Measurements from ENCODE around the gene ZSWIM6. TPM values are rescaled to one million over a fixed set of nuclear protein-coding genes. Genes with fewer than 3 reads are reported as not detected.

Gene ZSWIM6
- total RNA-seq, 1 donor from 2014 or later, result 48.5 TPM

GRCh38 chr5:61306531-61307131 lies 25.4 kb upstream of the ZSWIM6 start:
- FAIRE-seq (no peak), DNase-seq (ENCODE audit: low spot score in 2 of 2) (no peak)

- DNase-seq (ENCODE audit: low spot score in 2 of 2) (no peak), FAIRE-seq (no peak)
Observed at GRCh38 chr5:61307191-61307590, 24.9 kb upstream of the ZSWIM6 start.

DNA sequence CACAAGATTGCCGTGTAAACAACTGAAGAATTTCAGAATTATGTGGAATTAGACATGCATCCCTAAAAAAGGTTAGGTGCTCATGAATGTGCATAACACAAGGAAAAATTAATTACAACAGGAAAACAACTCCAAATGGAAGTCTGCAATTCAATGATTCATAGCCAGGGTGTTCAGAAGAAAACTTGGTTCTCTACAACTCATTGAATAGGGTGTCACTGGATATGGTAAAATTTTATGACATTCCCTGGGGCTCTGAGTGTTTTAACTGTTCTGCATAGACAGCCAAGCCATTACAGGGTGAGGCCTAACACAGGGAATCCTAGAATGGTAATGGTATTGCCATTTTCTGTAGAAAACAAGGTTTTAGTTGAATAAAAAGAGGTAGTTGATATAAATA lies 24.4 kb upstream of the ZSWIM6 start:
- FAIRE-seq (no peak), DNase-seq (ENCODE audit: low spot score in 2 of 2) (no peak)

GRCh38 chr5:61308712-61309111 lies 23.3 kb upstream of the ZSWIM6 start:
- FAIRE-seq, result no peak
- no peak for DNase-seq (ENCODE audit: low spot score in 2 of 2)

- no peak for FAIRE-seq
- no peak for DNase-seq (ENCODE audit: low spot score in 2 of 2)
Observed at GRCh38 chr5:61309115-61309514, 22.9 kb upstream of the ZSWIM6 start.

DNA sequence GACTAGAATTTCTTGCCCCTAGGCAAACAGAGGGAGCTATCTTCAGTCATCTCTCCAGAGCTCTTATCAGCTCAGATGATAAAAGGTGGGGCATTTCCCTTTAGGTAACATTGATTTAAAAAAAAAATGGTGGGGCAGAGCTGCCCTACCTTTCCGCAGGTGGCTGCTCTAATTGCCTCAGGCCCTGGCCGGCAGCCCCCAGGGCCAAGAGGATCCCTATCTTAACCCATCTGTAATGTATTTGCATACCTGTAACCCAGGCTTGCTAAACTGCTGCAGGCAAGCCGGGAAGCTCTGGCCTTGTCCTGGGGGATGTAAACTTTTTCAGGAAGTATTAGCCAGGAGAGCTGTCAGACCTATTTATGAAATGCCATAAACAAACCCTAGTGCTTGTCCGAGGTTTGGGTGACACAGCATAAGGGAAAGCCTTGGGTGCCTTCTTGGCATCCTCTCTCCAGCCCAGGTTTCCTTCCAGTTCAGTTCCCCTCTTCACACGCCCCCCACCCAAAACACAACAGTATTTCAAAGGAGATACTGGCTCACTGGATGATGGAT lies 20.9 kb upstream of the ZSWIM6 start:
- DNase-seq (ENCODE audit: low spot score in 2 of 2) (no peak), FAIRE-seq (no peak)

DNA sequence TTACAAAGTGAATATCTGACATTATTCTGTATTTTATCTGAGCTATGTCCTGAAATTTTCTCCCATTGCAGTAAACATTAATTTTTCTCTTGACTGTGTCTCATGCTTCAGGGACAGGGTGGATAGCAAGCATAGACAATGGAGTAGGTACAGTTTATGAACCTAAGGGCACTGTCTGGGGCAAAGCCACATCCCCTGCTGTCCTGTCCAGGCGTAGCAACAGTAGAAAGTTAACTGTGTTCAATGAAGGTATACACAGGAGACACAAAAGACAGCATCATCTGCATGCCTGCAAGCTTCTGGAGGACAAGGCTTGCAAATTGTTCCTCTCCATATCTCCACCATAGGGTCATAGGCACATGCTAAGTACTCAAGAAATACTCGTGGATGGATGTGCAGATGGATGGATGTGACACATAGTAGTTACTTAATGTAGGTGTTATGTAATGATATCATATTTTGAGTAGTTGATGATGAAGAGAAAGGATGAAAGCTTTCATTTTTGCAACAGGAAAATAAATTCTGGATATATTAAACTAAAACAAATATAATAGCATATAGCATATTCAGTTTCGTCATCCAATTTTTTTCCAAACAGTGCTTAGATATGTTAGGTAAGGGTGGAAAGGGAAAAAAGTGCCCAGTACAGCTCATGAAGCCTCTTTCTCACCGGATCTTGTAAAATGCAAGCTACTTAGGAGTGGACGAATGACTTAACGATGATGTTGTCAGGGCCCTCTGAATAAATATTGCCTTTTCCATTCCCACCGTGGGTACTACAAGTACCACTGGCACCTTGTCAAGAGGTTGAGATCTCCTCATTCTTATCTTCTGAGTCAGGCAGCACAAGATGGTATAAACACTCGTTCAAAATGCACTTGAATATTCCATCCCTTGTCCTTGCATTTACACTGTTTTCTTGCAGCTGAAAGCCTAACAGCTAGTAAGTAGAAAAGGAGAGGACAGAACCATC lies 19.9 kb upstream of the ZSWIM6 start:
- DNase-seq (ENCODE audit: low spot score in 2 of 2) (no peak), FAIRE-seq (no peak)

GRCh38 chr5:61313960-61314681 lies 17.9 kb upstream of the ZSWIM6 start:
- FAIRE-seq, result no peak
- DNase-seq (ENCODE audit: low spot score in 2 of 2), result no peak

- FAIRE-seq (no peak), DNase-seq (ENCODE audit: low spot score in 2 of 2) (no peak)
Observed at GRCh38 chr5:61318376-61318775, 13.7 kb upstream of the ZSWIM6 start.

- no peak for FAIRE-seq
- no peak for DNase-seq (ENCODE audit: low spot score in 2 of 2)
Observed at GRCh38 chr5:61319388-61320146, 12.5 kb upstream of the ZSWIM6 start.

DNA sequence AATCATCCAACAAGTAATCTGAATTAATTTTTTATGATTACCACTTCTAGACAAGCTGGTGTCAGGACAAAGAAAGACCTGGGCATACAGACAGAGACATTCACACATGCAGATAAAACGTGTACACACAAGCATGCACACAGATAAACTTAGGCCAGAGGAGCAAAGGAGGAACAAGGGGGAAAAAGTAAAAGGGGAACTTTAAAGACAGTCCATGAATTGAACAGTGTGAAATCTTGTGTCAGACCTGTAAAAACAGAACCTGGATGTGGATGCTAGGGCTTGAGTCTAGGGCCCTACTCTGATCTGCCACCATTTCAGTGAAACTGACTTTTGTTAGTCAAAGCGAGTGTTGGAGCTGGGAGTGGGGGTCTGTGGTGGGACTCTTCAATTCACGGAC lies 11.2 kb upstream of the ZSWIM6 start:
- FAIRE-seq (no peak), DNase-seq (ENCODE audit: low spot score in 2 of 2) (no peak)

DNA sequence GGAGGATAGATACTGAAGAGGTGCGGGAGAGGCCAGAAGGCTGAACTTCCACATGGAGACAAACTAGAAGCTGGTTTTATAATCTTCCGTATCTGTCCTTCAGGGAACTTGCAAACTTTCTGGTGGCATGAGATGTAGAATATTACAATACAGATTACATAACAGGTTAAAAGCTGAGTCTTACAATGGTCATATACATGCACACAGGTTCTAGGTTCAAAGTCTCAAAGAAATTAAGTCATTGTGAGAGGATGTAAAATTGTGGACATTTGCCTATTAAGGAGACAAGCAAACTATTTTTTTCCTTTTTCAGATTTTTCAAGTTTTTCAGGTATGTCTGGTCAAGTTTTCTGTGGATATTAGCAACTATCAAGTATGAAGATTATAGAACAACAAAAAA lies 10.4 kb upstream of the ZSWIM6 start:
- no peak for FAIRE-seq

GRCh38 chr5:61322738-61323725 lies 9.0 kb upstream of the ZSWIM6 start:
- DNase-seq (ENCODE audit: low spot score in 2 of 2) (no peak), FAIRE-seq (no peak)

More for the DNA sequence above, 10.4 kb upstream of the ZSWIM6 start:
- no peak for DNase-seq (ENCODE audit: low spot score in 2 of 2)

GRCh38 chr5:61327760-61328753 lies 4.0 kb upstream of the ZSWIM6 start:
- FAIRE-seq (no peak), DNase-seq (ENCODE audit: low spot score in 2 of 2) (no peak)

DNA sequence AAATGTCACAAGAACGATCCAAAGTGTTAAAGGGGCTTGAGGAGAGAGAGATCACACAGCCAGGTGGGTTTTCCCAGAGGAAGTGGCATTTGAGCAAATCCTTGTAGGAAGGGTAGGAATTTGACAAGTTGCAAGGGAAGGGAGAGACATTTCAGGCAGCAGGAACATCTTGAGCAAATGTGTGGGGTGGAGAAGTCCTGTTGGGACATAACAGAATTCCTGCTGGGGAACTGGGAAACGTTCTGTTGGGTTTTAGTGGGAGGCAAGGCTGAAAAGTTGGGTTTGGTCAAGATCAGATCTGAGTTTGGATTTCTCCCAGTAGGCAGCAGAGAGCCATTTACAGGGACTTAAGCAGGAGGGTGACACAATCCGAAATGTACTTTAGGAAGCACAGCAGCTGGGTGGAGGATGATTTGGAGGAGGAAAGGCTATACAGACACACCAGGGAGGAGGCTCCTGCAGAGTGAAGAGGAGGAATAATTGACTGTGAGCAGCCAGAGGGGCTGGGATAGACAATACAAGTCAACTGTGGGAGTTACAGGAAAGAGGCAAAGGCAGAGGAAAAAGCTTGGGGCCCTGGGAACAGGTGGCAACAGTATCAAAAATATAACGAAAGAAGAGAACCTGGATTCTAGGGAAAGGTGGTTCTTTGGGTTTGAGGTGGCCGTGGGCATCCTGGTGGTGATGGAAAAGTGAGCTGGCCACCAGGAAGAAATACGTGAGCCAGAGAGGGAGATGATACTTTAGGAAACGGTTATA lies 3.1 kb upstream of the ZSWIM6 start:
- DNase-seq (ENCODE audit: low spot score in 2 of 2) (no peak), FAIRE-seq (no peak)

DNA sequence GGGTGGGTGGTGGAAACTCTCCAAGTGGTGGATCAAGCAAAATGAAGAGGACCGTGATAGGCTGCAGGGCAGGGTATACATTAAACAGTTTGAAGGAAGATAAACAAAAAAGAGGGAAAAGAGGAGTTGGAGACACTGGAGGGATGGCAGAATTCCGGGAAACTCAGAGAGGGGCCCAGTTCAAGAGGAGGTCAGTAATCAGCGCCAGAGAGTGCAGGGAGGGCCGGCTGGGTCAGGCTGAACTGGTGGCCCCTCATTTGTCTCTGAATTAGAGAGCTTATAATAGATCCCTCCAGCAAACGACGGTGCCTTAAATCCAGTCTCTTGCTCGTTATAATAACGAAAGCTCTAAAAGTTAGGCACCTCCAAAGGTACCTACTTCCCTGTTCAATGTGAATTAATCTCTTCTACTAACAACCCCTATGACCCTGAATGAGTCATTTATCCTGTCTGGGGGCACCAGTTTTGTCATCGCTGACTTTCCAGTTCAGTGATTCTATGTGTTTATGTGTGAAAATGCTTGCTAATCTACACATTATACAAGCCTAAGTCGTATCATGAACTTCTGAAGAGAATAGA lies 2.4 kb upstream of the ZSWIM6 start:
- DNase-seq (ENCODE audit: low spot score in 2 of 2) (no peak), FAIRE-seq (no peak)
